H1 (cell line): Measurements from ENCODE around the gene ACAD9. TPM values are rescaled to one million over a fixed set of nuclear protein-coding genes. Genes with fewer than 3 reads are reported as not detected.

Experiments used
- BACH1 ChIP-seq: IDR thresholded peaks from 2 replicates; pipeline ENCODE4 v1.6.1; 2012; ENCODE audit warnings: low read length, improper control_type of control experiment
- BRCA1 ChIP-seq: IDR thresholded peaks from 2 replicates; pipeline ENCODE4 v1.6.1; 2012; ENCODE audit warnings: low read depth, low read length, improper control_type of control experiment
- CHD1 ChIP-seq: IDR thresholded peaks from 2 replicates; pipeline ENCODE4 v1.6.1; 2012; ENCODE audit warnings: low read depth, low read length, improper control_type of control experiment
- PHF8 ChIP-seq: fragments of 200-600 bp; sonication (generic); conservative IDR thresholded peaks from 2 replicates; pipeline ENCODE4 v1.7.1; 2012; ENCODE audit warnings: low read depth, mild to moderate bottlenecking, inconsistent platforms, low read length, moderate library complexity
- TCF12 ChIP-seq: IDR thresholded peaks from 2 replicates; pipeline ENCODE4 v1.6.1; 2011; ENCODE audit warnings: low read depth, mild to moderate bottlenecking, low read length
- polyA plus RNA-seq, 7 experiments: library from polyadenylated mRNA; depleted of rRNA in 3 of 7; stranded (reverse) in 5 of 7; unstranded in 2 of 7; fragments of >200 nt in 5 of 7; fragments of 200-250 nt in 2 of 7; gene quantifications; 1 replicate in 5 of 7; 2 replicates in 1 of 7; 4 replicates in 1 of 7; pipeline versions ENCODE4 v1.2.1 to v1.2.3, GENCODE V29; 2011 to 2013; ENCODE audit warnings: missing spikeins in 2 of 7, mixed read lengths in 2 of 7
- total RNA-seq: library from RNA; stranded (reverse); fragmentation: NEBNext Ultra II Directional; extraction: Animal tissue kit (Norgen Biotek cat#: 25700); gene quantifications from 2 replicates; pipeline ENCODE4 v1.2.1, GENCODE V29; 2021
- TF ChIP-seq, protein P1 (sequence below), 3 experiments: IDR thresholded peaks; 1 replicate in 2 of 3; 2 replicates in 1 of 3; pipeline versions ENCODE4 v1.5.1 to v1.6.1; 2011; ENCODE audit warnings: low read length in 3 of 3, mild to moderate bottlenecking in 3 of 3, inconsistent platforms in 2 of 3, low read depth in 1 of 3, moderate library complexity in 1 of 3; ENCODE audit not compliant: insufficient read depth in 1 of 3; ENCODE audit errors: control extremely low read depth in 1 of 3
- TF ChIP-seq, protein P2 (sequence below): IDR thresholded peaks from 2 replicates; pipeline ENCODE4 v1.6.1; 2011; ENCODE audit warnings: low read depth, mild to moderate bottlenecking, low read length; ENCODE audit not compliant: insufficient read depth

The ACAD9 gene
- total and polyA plus RNA-seq, 2 of the 8 experiments (the other 6 are each of a cell fraction or from before 2014, with no cell fraction given), result 27.5 to 28.9 TPM

DNA sequence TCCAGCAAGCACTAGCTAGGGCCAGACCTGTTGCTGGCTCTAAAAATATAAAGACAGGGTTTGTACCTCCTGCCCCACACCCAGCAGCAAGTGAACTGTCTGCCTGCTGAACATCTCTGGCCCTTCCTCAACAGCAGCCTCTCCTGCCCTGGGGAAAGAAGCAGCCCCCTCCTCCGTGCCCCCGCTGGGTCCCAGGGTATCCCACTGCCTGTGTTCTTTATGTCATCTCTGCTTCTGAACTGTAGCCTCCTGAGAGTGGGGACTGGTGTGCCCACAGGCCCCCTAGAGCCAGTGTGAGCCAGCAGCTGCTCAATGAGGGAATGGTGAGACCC, 54.5 kb downstream of the ACAD9 start (continued):
- TF ChIP-seq, protein P1, sequence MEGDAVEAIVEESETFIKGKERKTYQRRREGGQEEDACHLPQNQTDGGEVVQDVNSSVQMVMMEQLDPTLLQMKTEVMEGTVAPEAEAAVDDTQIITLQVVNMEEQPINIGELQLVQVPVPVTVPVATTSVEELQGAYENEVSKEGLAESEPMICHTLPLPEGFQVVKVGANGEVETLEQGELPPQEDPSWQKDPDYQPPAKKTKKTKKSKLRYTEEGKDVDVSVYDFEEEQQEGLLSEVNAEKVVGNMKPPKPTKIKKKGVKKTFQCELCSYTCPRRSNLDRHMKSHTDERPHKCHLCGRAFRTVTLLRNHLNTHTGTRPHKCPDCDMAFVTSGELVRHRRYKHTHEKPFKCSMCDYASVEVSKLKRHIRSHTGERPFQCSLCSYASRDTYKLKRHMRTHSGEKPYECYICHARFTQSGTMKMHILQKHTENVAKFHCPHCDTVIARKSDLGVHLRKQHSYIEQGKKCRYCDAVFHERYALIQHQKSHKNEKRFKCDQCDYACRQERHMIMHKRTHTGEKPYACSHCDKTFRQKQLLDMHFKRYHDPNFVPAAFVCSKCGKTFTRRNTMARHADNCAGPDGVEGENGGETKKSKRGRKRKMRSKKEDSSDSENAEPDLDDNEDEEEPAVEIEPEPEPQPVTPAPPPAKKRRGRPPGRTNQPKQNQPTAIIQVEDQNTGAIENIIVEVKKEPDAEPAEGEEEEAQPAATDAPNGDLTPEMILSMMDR (IDR thresholded peaks at IDR 0.05; ENCODE audit: control extremely low read depth in 1 of 3, insufficient read depth in 1 of 3, low read depth in 1 of 3, low read length in 3 of 3), result no peak
- TF ChIP-seq TCF12 (no peak), PHF8 (no peak), BACH1 (no peak), BRCA1 (no peak), CHD1 (no peak)
- TF ChIP-seq, protein P2, sequence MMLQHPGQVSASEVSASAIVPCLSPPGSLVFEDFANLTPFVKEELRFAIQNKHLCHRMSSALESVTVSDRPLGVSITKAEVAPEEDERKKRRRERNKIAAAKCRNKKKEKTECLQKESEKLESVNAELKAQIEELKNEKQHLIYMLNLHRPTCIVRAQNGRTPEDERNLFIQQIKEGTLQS, result no peak
